Gastrocnemius medialis (tissue), 4 donors: ENCODE data around the gene DHDDS. TPM values are rescaled to one million over a fixed set of nuclear protein-coding genes. Genes with fewer than 3 reads are reported as not detected.
"Not testable (repeated sequence)": the region's sequence is repeated elsewhere in the genome, so short reads cannot be mapped to it uniquely, and the experiment has no call there.

Experiments used
- ATAC-seq, 2 donors: fragments of 150-250 bp; one replicate each; pipeline ENCODE4 v1.9.1; 2016
- DNase-seq, 2 donors: peaks; one replicate each; pipeline ENCODE4 v3.0.0-alpha.2; 2019
- H3K27ac ChIP-seq, 4 donors: fragments of 200-600 bp; sonication (generic); 1 replicate in 1 of 4; 2 replicates in 3 of 4; pipeline ENCODE4 v1.5.1; 2016 to 2018; ENCODE audit warnings: mild to moderate bottlenecking in 2 of 4, moderate library complexity in 1 of 4
- H3K27me3 ChIP-seq, 3 donors: fragments of 200-600 bp; sonication (generic) in 2 of 3; 1 replicate in 1 of 3; 2 replicates in 2 of 3; pipeline versions ENCODE4 v1.5.1 to v1.6.0; 2016 to 2019; ENCODE audit warnings: mild to moderate bottlenecking in 1 of 3, moderate library complexity in 1 of 3
- H3K36me3 ChIP-seq, 2 donors: fragments of 200-600 bp; sonication (generic) in 1 of 2; one replicate each; pipeline ENCODE4 v1.5.1; 2017 to 2018
- H3K4me1 ChIP-seq, 2 donors: fragments of 200-600 bp; sonication (generic) in 1 of 2; one replicate each; pipeline ENCODE4 v1.5.1; 2016 to 2017; ENCODE audit warnings: mild to moderate bottlenecking in 2 of 2
- H3K4me3 ChIP-seq, 4 donors: fragments of 200-600 bp; sonication (generic) in 3 of 4; 1 replicate in 1 of 4; 2 replicates in 3 of 4; pipeline ENCODE4 v1.5.1; 2016 to 2019; ENCODE audit warnings: mild to moderate bottlenecking in 2 of 4
- H3K9me3 ChIP-seq, 3 donors: fragments of 200-600 bp; sonication (generic) in 2 of 3; 1 replicate in 1 of 3; 2 replicates in 2 of 3; pipeline ENCODE4 v1.5.1; 2016 to 2019
- CTCF ChIP-seq, 5 experiments: fragments of 450-650 bp in 3 of 5; fragments of 200-600 bp in 2 of 5; sonication (generic) in 2 of 5; IDR thresholded peaks in 4 of 5; conservative IDR thresholded peaks in 1 of 5; 1 replicate in 4 of 5; 2 replicates in 1 of 5; pipeline ENCODE4 v1.5.1; 2016 to 2019; ENCODE audit warnings: antibody characterized with exemption in 5 of 5, mild to moderate bottlenecking in 3 of 5, moderate library complexity in 3 of 5
- POLR2A ChIP-seq, 2 donors: fragments of 450-650 bp; IDR thresholded peaks; one replicate each; pipeline ENCODE4 v1.6.1; 2017; ENCODE audit warnings: antibody characterized with exemption in 2 of 2, mild to moderate bottlenecking in 2 of 2, moderate library complexity in 2 of 2
- in situ Hi-C, 4 donors: fragments of 200-750 bp; cut with MboI; loops; one replicate each; pipeline versions ENCODE4 v1.15.0 to v1.8.0; 2017; ENCODE audit warnings: low sequenced_read_pairs in 4 of 4
- intact Hi-C: fragments of 100-400 bp; cut with DNase I; formaldehyde crosslinking; loops from one replicate; pipeline ENCODE4 v1.15.1; 2023; ENCODE audit warnings: low total_unique reads
- total RNA-seq, 4 donors: library from RNA; depleted of rRNA; stranded (reverse); fragments of >200 nt; gene quantifications; one replicate each; pipeline versions ENCODE4 v1.1.0 to v1.2.3, GENCODE V29; 2016

Gene DHDDS
- total RNA-seq, 4 donors from 2014 or later = 12.1 to 30.7 (median 22.3) TPM

GRCh38 chr1:26493938-26494337 lies 61.8 kb downstream of the DHDDS start:
- DNase-seq (no peak), ATAC-seq (no peak)
- Histone ChIP-seq H3K9me3 (no peaks in the 10 kb centered on the region), H3K4me3 (no peak overlapping the region), H3K27ac (no peak overlapping the region), H3K27me3 (no peaks in the 10 kb centered on the region), H3K36me3 (no peaks in the 10 kb centered on the region), H3K4me1 (no peaks in the 10 kb centered on the region)
- in situ Hi-C loops (no loop called here), intact Hi-C loops (no loop called here)
- TF ChIP-seq CTCF (IDR thresholded peaks at IDR 0.05 in 4 of 5, conservative IDR thresholded peaks at IDR 0.05 in 1 of 5) (no peak), POLR2A (IDR thresholded peaks at IDR 0.05) (no peak)

GRCh38 chr1:26496861-26497260 lies 64.7 kb downstream of the DHDDS start:
- intact Hi-C loops = no loop called here
- Histone ChIP-seq H3K36me3 (no peaks in the 10 kb centered on the region), H3K4me3 (no peak overlapping the region), H3K9me3 (no peaks in the 10 kb centered on the region), H3K27ac (no peak overlapping the region), H3K4me1 (peaks cover 0 to 9% of the 10 kb centered on the region in 2 donors), H3K27me3 (no peaks in the 10 kb centered on the region)
- DNase-seq (no peak), ATAC-seq (no peak)
- in situ Hi-C loops = no loop called here
- no peak for TF ChIP-seq CTCF (IDR thresholded peaks at IDR 0.05 in 4 of 5, conservative IDR thresholded peaks at IDR 0.05 in 1 of 5)
- TF ChIP-seq POLR2A (IDR thresholded peaks at IDR 0.05) = no peak

- Histone ChIP-seq H3K4me3 (no peak overlapping the region), H3K27me3 (no peaks in the 10 kb centered on the region), H3K36me3 (no peaks in the 10 kb centered on the region), H3K27ac (no peak overlapping the region), H3K9me3 (no peaks in the 10 kb centered on the region), H3K4me1 (peaks cover 0 to 9% of the 10 kb centered on the region in 2 donors)
- DNase-seq = no peak
- no peak for ATAC-seq
- in situ Hi-C loops (no loop called here), intact Hi-C loops (no loop called here)
- TF ChIP-seq POLR2A (IDR thresholded peaks at IDR 0.05) (no peak), CTCF (IDR thresholded peaks at IDR 0.05 in 4 of 5, conservative IDR thresholded peaks at IDR 0.05 in 1 of 5) (no peak)
These were observed 66.8 kb downstream of the DHDDS start for GRCh38 chr1:26498894-26499293.

- ATAC-seq = peak; percentile 79 to 88
- H3K27ac ChIP-seq = peak overlapping the region; percentile 78 to 82 (median 81)
- peak overlapping the region; percentile 69 to 91 (median 74) for H3K4me3 ChIP-seq
- no peaks in the 10 kb centered on the region for H3K36me3 ChIP-seq
- TF ChIP-seq CTCF (IDR thresholded peaks at IDR 0.05 in 4 of 5, conservative IDR thresholded peaks at IDR 0.05 in 1 of 5) (peak in 1 of 5 experiments; percentile 28), POLR2A (IDR thresholded peaks at IDR 0.05) (peak in 1 of 2 donors; percentile 47)
- in situ Hi-C loops (no loop called here), intact Hi-C loops (loop anchor here (1.0 to 2.0 kb wide), 2 partner anchors 27 to 288 kb away; no protein-coding TSS in a partner anchor)
- no peaks in the 10 kb centered on the region for H3K9me3 ChIP-seq
- H3K4me1 ChIP-seq = peaks cover 0 to 9% of the 10 kb centered on the region in 2 donors
- H3K27me3 ChIP-seq = no peaks in the 10 kb centered on the region
- DNase-seq = peak; percentile 60 to 68
These were observed 68.5 kb downstream of the DHDDS start for GRCh38 chr1:26500488-26501175.

- H3K27me3 ChIP-seq, H3K4me3 ChIP-seq, H3K9me3 ChIP-seq, intact Hi-C loops, H3K27ac ChIP-seq, in situ Hi-C loops, ATAC-seq, H3K4me1 ChIP-seq, H3K36me3 ChIP-seq, DNase-seq: not testable (repeated sequence)
These were observed 78.6 kb downstream of the DHDDS start for GRCh38 chr1:26510711-26511110.

GRCh38 chr1:26515836-26516235 lies 83.7 kb downstream of the DHDDS start:
- H3K9me3 ChIP-seq, DNase-seq, H3K27ac ChIP-seq, H3K4me1 ChIP-seq, ATAC-seq, H3K27me3 ChIP-seq, in situ Hi-C loops, H3K36me3 ChIP-seq, H3K4me3 ChIP-seq, intact Hi-C loops: not testable (repeated sequence)
